ENCODE measurements around the gene P3R3URF. TPM values are rescaled to one million over a fixed set of nuclear protein-coding genes. Genes with fewer than 3 reads are reported as not detected.

The P3R3URF gene
- total and polyA plus RNA-seq, 9 of the 15 experiments (the other 6 are each of a cell fraction or from before 2014, with no cell fraction given), result not detected

- peak overlapping the region in 1 of 2 experiments; percentile 1; a peak in 2 of 4 replicates for H3K9ac ChIP-seq (ENCODE audit: insufficient read depth in 1 of 2, low read depth in 2 of 2, low read length in 2 of 2)
- H4K20me1 ChIP-seq (replicated peaks; ENCODE audit: control insufficient read depth, insufficient read depth, low read length), result no peaks in the 10 kb centered on the region
- peak overlapping the region; percentile 53; the same call in 1 of the 2 replicates for H3K4me2 ChIP-seq (ENCODE audit: insufficient read depth, low read length)
- ChIA-PET CTCF (ENCODE audit: low intra/inter-chr PET ratio) (interaction anchor here (0.6 to 4.6 kb wide), 4 partner anchors 39 to 187 kb away, joined by 3 to 44 read pairs (median 18); no protein-coding TSS in a partner anchor), POLR2A (interaction anchor here (0.7 to 3.3 kb wide), 17 partner anchors 8 to 538 kb away, joined by 3 to 19 read pairs (median 4); partner anchors contain the start of genes GPBP1L1, PIK3R3, POMGNT1 and RAD54L)
- ATAC-seq (peak; percentile 97), FAIRE-seq (peak; percentile 96), DNase-seq (ENCODE audit: extremely low read depth in 1 of 4, low spot score in 3 of 4) (peak; percentile 69 to 91 (median 77))
- H3K27me3 ChIP-seq (ENCODE audit: control insufficient read depth in 2 of 2, insufficient read depth in 2 of 2, low read length in 2 of 2), result no peaks in the 10 kb centered on the region
- no peaks in the 10 kb centered on the region for H3K36me3 ChIP-seq (ENCODE audit: control insufficient read depth, insufficient read depth, low read length)
- H3K79me2 ChIP-seq (ENCODE audit: control insufficient read depth, insufficient read depth, low read length), result no peaks in the 10 kb centered on the region
- no TSS peak for BruUV-seq (replicated peaks)
- no peaks in the 10 kb centered on the region for H3K9me1 ChIP-seq (ENCODE audit: control insufficient read depth, insufficient read depth, low read length)
- intact Hi-C loops (cut with micrococcal nuclease), result loop anchor here (1.0 to 2.0 kb wide), 3 partner anchors 25 to 186 kb away; partner anchors contain the start of gene POMGNT1
- no peaks in the 10 kb centered on the region for H3K9me3 ChIP-seq (replicated peaks; ENCODE audit: control insufficient read depth, insufficient read depth, low read depth, low read length)
- in situ Hi-C loops (cut with MboI), result no loop called here
- no peak overlapping the region for H3K27ac ChIP-seq (ENCODE audit: extremely low read depth, low read depth, low read length)
- peaks cover 0 to 5% of the 10 kb centered on the region in 2 experiments; a peak in 2 of 5 replicates for H3K4me1 ChIP-seq (replicated peaks in 1 of 2; ENCODE audit: control insufficient read depth in 2 of 2, insufficient read depth in 2 of 2, low read length in 2 of 2)
- 6% methylated on average over 6 of the region's 6 CpGs for WGBS (ENCODE audit: insufficient coverage, low coverage, missing lambda C conversion rate)
- no peak overlapping the region for H3K4me3 ChIP-seq
- H2AFZ ChIP-seq (ENCODE audit: low read depth, low read length), result peak overlapping the region; percentile 85
- TF ChIP-seq NFATC3 (IDR thresholded peaks at IDR 0.05) (no peak), TFAM (CRISPR knock-in tag; conservative IDR thresholded peaks at IDR 0.05) (no peak), CLOCK (CRISPR knock-in tag; IDR thresholded peaks at IDR 0.05; ENCODE audit: borderline replicate concordance) (no peak), MXI1 (IDR thresholded peaks at IDR 0.05; ENCODE audit: low read depth, low read length) (no peak), ESRRA (IDR thresholded peaks at IDR 0.05; ENCODE audit: borderline replicate concordance, low read depth) (no peak), RNF219 (CRISPR knock-in tag; IDR thresholded peaks at IDR 0.05) (no peak), GTF3C2 (IDR thresholded peaks at IDR 0.05; ENCODE audit: borderline replicate concordance, extremely low read depth, insufficient read length) (no peak), L3MBTL2 (IDR thresholded peaks at IDR 0.05) (peak; percentile 47), PCBP1 (IDR thresholded peaks at IDR 0.05; ENCODE audit: low read depth, low read length, poor library complexity, severe bottlenecking) (no peak), ZNF316 (IDR thresholded peaks at IDR 0.05) (no peak), TCF7 (IDR thresholded peaks at IDR 0.05; ENCODE audit: borderline replicate concordance) (no peak), HES1 (IDR thresholded peaks at IDR 0.05; ENCODE audit: low read depth) (no peak)
These were observed 47.2 kb upstream of the P3R3URF start for GRCh38 chr1:46223472-46223943.
